Liver (tissue), 9 donors: ENCODE results near the gene GABRB1. TPM values are rescaled to one million over a fixed set of nuclear protein-coding genes. Genes with fewer than 3 reads are reported as not detected.

Source experiments
- DNase-seq: peaks from one replicate; pipeline ENCODE4 v3.0.0-alpha.2; 2017; ENCODE audit warnings: low spot score
- H3K27ac ChIP-seq, 2 donors: one replicate each; pipeline ENCODE4 v1.7.0; 2013; ENCODE audit warnings: inconsistent platforms in 2 of 2, low read length in 2 of 2, control low read depth in 1 of 2, low read depth in 1 of 2, mild to moderate bottlenecking in 1 of 2
- H3K27me3 ChIP-seq, 4 donors: one replicate each; pipeline versions ENCODE4 v1.6.1 to v1.7.0; 2013; ENCODE audit warnings: low read length in 3 of 4, inconsistent platforms in 1 of 4, mild to moderate bottlenecking in 1 of 4, moderate library complexity in 1 of 4; ENCODE audit not compliant: control insufficient read depth in 4 of 4, insufficient read depth in 4 of 4
- H3K36me3 ChIP-seq, 4 donors: one replicate each; pipeline versions ENCODE4 v1.6.1 to v1.7.0; 2013; ENCODE audit warnings: low read length in 3 of 4, mild to moderate bottlenecking in 3 of 4, low read depth in 1 of 4, moderate library complexity in 1 of 4; ENCODE audit not compliant: control insufficient read depth in 4 of 4, insufficient read depth in 3 of 4
- H3K4me1 ChIP-seq, 4 donors: one replicate each; pipeline versions ENCODE4 v1.6.1 to v1.7.0; 2013; ENCODE audit warnings: low read length in 3 of 4, mild to moderate bottlenecking in 3 of 4, moderate library complexity in 1 of 4; ENCODE audit not compliant: control insufficient read depth in 4 of 4, insufficient read depth in 4 of 4
- H3K4me3 ChIP-seq, 3 donors: one replicate each; pipeline versions ENCODE4 v1.6.1 to v1.7.0; 2013; ENCODE audit warnings: low read length in 3 of 3, control low read depth in 1 of 3, low read depth in 1 of 3, mild to moderate bottlenecking in 1 of 3
- H3K9ac ChIP-seq, 2 donors: one replicate each; pipeline ENCODE4 v1.7.0; 2013; ENCODE audit warnings: low read length in 2 of 2, mild to moderate bottlenecking in 2 of 2, moderate library complexity in 2 of 2, control low read depth in 1 of 2, low read depth in 1 of 2
- H3K9me3 ChIP-seq, 4 donors: one replicate each; pipeline versions ENCODE4 v1.6.1 to v1.7.0; 2013; ENCODE audit warnings: low read length in 3 of 4; ENCODE audit not compliant: control insufficient read depth in 4 of 4
- ATF3 ChIP-seq: IDR thresholded peaks from 2 replicates; pipeline ENCODE4 v1.6.1; 2016; ENCODE audit warnings: antibody characterized with exemption
- CTCF ChIP-seq: fragments of 150-350 bp; IDR thresholded peaks from 2 replicates; pipeline ENCODE4 v1.5.1; 2017; ENCODE audit warnings: improper control_type of control experiment, low read depth, low read length; ENCODE audit not compliant: missing input control
- EGR1 ChIP-seq, 2 donors: IDR thresholded peaks; 2 replicates each; pipeline ENCODE4 v1.6.1; 2016 to 2018; ENCODE audit warnings: antibody characterized with exemption in 2 of 2, low read depth in 2 of 2
- FOXA1 ChIP-seq: IDR thresholded peaks from 2 replicates; pipeline ENCODE4 v1.6.1; 2016; ENCODE audit warnings: antibody characterized with exemption
- FOXA2 ChIP-seq: IDR thresholded peaks from 2 replicates; pipeline ENCODE4 v1.6.1; 2016; ENCODE audit warnings: antibody characterized with exemption
- GABPA ChIP-seq, 2 donors: IDR thresholded peaks in 1 of 2; conservative IDR thresholded peaks in 1 of 2; 2 replicates each; pipeline ENCODE4 v1.6.1; 2016; ENCODE audit warnings: antibody characterized with exemption in 2 of 2, mild to moderate bottlenecking in 1 of 2, moderate library complexity in 1 of 2
- HNF4A ChIP-seq, 2 donors: conservative IDR thresholded peaks; 2 replicates each; pipeline ENCODE4 v1.6.1; 2016; ENCODE audit warnings: antibody characterized with exemption in 2 of 2, mild to moderate bottlenecking in 2 of 2
- HNF4G ChIP-seq: IDR thresholded peaks from 2 replicates; pipeline ENCODE4 v1.6.1; 2016; ENCODE audit warnings: antibody characterized with exemption
- JUND ChIP-seq, 2 donors: IDR thresholded peaks; 2 replicates each; pipeline ENCODE4 v1.6.1; 2016; ENCODE audit warnings: antibody characterized with exemption in 2 of 2
- MAX ChIP-seq: IDR thresholded peaks from 2 replicates; pipeline ENCODE4 v1.6.1; 2016; ENCODE audit warnings: antibody characterized with exemption
- NR2F2 ChIP-seq: IDR thresholded peaks from 2 replicates; pipeline ENCODE4 v1.6.1; 2016; ENCODE audit warnings: antibody characterized with exemption
- RAD21 ChIP-seq, 2 donors: IDR thresholded peaks; 2 replicates each; pipeline ENCODE4 v1.6.1; 2016; ENCODE audit warnings: antibody characterized with exemption in 2 of 2, mild to moderate bottlenecking in 2 of 2
- RXRA ChIP-seq, 2 donors: IDR thresholded peaks; 2 replicates each; pipeline ENCODE4 v1.6.1; 2017 to 2018; ENCODE audit warnings: antibody characterized with exemption in 2 of 2, mild to moderate bottlenecking in 1 of 2
- SP1 ChIP-seq: IDR thresholded peaks from 2 replicates; pipeline ENCODE4 v1.6.1; 2018; ENCODE audit warnings: antibody characterized with exemption, mild to moderate bottlenecking
- TAF1 ChIP-seq: conservative IDR thresholded peaks from 2 replicates; pipeline ENCODE4 v1.6.1; 2016; ENCODE audit warnings: antibody characterized with exemption, mild to moderate bottlenecking
- YY1 ChIP-seq: IDR thresholded peaks from 2 replicates; pipeline ENCODE4 v1.6.1; 2016; ENCODE audit warnings: antibody characterized with exemption, mild to moderate bottlenecking
- WGBS: extraction: QIAGEN DNeasy Blood & Tissue Kit; methylation state at CpG from one replicate; pipeline ENCODE4 v1.1.7; 2013; 5-methylcytosine and 5-hydroxymethylcytosine counted together
- polyA plus RNA-seq, 2 donors: library from polyadenylated mRNA; stranded (reverse) in 1 of 2; unstranded in 1 of 2; fragments of 200-250 nt in 1 of 2; fragments of >200 nt in 1 of 2; fragmentation: Nextera tagmentation in 1 of 2; extraction: Ambion mirVana in 1 of 2; gene quantifications; one replicate each; pipeline versions ENCODE4 v1.2.1 to v1.2.3, GENCODE V29; 2013 to 2015
- total RNA-seq, 2 donors: library from RNA; depleted of rRNA; stranded (reverse); fragments of >200 nt; gene quantifications; one replicate each; pipeline ENCODE4 v1.2.3, GENCODE V29; 2014
- TF ChIP-seq, protein P1 (sequence below): IDR thresholded peaks from 2 replicates; pipeline ENCODE4 v1.6.1; 2016; ENCODE audit warnings: antibody characterized with exemption
- TF ChIP-seq, protein P2 (sequence below): IDR thresholded peaks from 2 replicates; pipeline ENCODE4 v1.6.1; 2016; ENCODE audit warnings: antibody characterized with exemption, mild to moderate bottlenecking
- donor health status: healthy.
- donor health status: healthy.
- donor health status: healthy.
- donor health status: healthy.
- donor health status: healthy.

The GABRB1 gene
- total and polyA plus RNA-seq, 4 donors: 0.17 to 1.3 TPM; not detected in 2

GRCh38 chr4:47471591-47471990 is 440.2 kb downstream of the GABRB1 start:
- no peaks in the 10 kb centered on the region for H3K27me3 ChIP-seq
- no peak overlapping the region for H3K27ac ChIP-seq
- 72% methylated on average over 2 of the region's 2 CpGs for WGBS
- no peak for DNase-seq
- H3K36me3 ChIP-seq: no peaks in the 10 kb centered on the region
- no peaks in the 10 kb centered on the region for H3K9me3 ChIP-seq
- H3K9ac ChIP-seq: no peak overlapping the region
- no peak overlapping the region for H3K4me3 ChIP-seq
- H3K4me1 ChIP-seq: no peaks in the 10 kb centered on the region
- no peak for TF ChIP-seq RAD21 (IDR thresholded peaks at IDR 0.05)
- TF ChIP-seq FOXA1: no peak
- TF ChIP-seq FOXA2: no peak
- no peak for TF ChIP-seq MAX
- TF ChIP-seq HNF4A (conservative IDR thresholded peaks at IDR 0.05): no peak
- no peak for TF ChIP-seq EGR1 (IDR thresholded peaks at IDR 0.05; ENCODE audit: low read depth in 2 of 2)
- TF ChIP-seq HNF4G: no peak
- no peak for TF ChIP-seq RXRA (IDR thresholded peaks at IDR 0.05)
- no peak for TF ChIP-seq ATF3
- TF ChIP-seq NR2F2: no peak
- no peak for TF ChIP-seq TAF1
- no peak for TF ChIP-seq SP1
- TF ChIP-seq, protein P1, sequence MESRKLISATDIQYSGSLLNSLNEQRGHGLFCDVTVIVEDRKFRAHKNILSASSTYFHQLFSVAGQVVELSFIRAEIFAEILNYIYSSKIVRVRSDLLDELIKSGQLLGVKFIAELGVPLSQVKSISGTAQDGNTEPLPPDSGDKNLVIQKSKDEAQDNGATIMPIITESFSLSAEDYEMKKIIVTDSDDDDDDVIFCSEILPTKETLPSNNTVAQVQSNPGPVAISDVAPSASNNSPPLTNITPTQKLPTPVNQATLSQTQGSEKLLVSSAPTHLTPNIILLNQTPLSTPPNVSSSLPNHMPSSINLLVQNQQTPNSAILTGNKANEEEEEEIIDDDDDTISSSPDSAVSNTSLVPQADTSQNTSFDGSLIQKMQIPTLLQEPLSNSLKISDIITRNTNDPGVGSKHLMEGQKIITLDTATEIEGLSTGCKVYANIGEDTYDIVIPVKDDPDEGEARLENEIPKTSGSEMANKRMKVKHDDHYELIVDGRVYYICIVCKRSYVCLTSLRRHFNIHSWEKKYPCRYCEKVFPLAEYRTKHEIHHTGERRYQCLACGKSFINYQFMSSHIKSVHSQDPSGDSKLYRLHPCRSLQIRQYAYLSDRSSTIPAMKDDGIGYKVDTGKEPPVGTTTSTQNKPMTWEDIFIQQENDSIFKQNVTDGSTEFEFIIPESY: no peak
- TF ChIP-seq, protein P2, sequence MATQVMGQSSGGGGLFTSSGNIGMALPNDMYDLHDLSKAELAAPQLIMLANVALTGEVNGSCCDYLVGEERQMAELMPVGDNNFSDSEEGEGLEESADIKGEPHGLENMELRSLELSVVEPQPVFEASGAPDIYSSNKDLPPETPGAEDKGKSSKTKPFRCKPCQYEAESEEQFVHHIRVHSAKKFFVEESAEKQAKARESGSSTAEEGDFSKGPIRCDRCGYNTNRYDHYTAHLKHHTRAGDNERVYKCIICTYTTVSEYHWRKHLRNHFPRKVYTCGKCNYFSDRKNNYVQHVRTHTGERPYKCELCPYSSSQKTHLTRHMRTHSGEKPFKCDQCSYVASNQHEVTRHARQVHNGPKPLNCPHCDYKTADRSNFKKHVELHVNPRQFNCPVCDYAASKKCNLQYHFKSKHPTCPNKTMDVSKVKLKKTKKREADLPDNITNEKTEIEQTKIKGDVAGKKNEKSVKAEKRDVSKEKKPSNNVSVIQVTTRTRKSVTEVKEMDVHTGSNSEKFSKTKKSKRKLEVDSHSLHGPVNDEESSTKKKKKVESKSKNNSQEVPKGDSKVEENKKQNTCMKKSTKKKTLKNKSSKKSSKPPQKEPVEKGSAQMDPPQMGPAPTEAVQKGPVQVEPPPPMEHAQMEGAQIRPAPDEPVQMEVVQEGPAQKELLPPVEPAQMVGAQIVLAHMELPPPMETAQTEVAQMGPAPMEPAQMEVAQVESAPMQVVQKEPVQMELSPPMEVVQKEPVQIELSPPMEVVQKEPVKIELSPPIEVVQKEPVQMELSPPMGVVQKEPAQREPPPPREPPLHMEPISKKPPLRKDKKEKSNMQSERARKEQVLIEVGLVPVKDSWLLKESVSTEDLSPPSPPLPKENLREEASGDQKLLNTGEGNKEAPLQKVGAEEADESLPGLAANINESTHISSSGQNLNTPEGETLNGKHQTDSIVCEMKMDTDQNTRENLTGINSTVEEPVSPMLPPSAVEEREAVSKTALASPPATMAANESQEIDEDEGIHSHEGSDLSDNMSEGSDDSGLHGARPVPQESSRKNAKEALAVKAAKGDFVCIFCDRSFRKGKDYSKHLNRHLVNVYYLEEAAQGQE: no peak
- no peak for TF ChIP-seq CTCF
- TF ChIP-seq YY1: no peak
- no peak for TF ChIP-seq JUND (IDR thresholded peaks at IDR 0.05)

GRCh38 chr4:47473141-47473750 is 441.9 kb downstream of the GABRB1 start:
- no peaks in the 10 kb centered on the region for H3K9me3 ChIP-seq
- no peaks in the 10 kb centered on the region for H3K27me3 ChIP-seq
- no peak for DNase-seq
- no peak overlapping the region for H3K4me3 ChIP-seq
- no peaks in the 10 kb centered on the region for H3K36me3 ChIP-seq
- 87% methylated on average over 3 of the region's 3 CpGs for WGBS
- no peak overlapping the region for H3K9ac ChIP-seq
- no peaks in the 10 kb centered on the region for H3K4me1 ChIP-seq
- H3K27ac ChIP-seq: no peak overlapping the region
- TF ChIP-seq JUND (IDR thresholded peaks at IDR 0.05) (no peak), NR2F2 (no peak), FOXA2 (no peak), CTCF (no peak), GABPA (IDR thresholded peaks at IDR 0.05 in 1 of 2, conservative IDR thresholded peaks at IDR 0.05 in 1 of 2) (no peak), EGR1 (IDR thresholded peaks at IDR 0.05; ENCODE audit: low read depth in 2 of 2) (no peak), SP1 (no peak), RAD21 (IDR thresholded peaks at IDR 0.05) (no peak), HNF4A (conservative IDR thresholded peaks at IDR 0.05) (no peak), HNF4G (no peak)
- TF ChIP-seq, protein P2: no peak
